ENCODE results near the gene OR10G3.

OR10G3 gene

GRCh38 chr14:21525962-21526671, 53.8 kb downstream of the OR10G3 start, which contains the start of gene SALL2:
SALL2 (minus strand) TSS chr14:21526346; CDS start chr14:21526127, 219 bp downstream.
- no peak for TF ChIP-seq CTCF (IDR thresholded peaks at IDR 0.05)
- TF ChIP-seq ZFX (IDR thresholded peaks at IDR 0.05; ENCODE audit: borderline replicate concordance) = no peak
- no peak within 1 kb of the TSS for H3K27ac ChIP-seq

GRCh38 chr14:21525571-21525961, 54.3 kb downstream of the OR10G3 start:
- TF ChIP-seq ZFX (IDR thresholded peaks at IDR 0.05; ENCODE audit: borderline replicate concordance) (no peak), CTCF (IDR thresholded peaks at IDR 0.05) (no peak)
- H3K27ac ChIP-seq = no peak overlapping the region

GRCh38 chr14:21524575-21525490, 55.0 kb downstream of the OR10G3 start:
- no peak overlapping the region for H3K27ac ChIP-seq
- no peak for TF ChIP-seq CTCF (IDR thresholded peaks at IDR 0.05)
- no peak for TF ChIP-seq ZFX (IDR thresholded peaks at IDR 0.05; ENCODE audit: borderline replicate concordance)

GRCh38 chr14:21523203-21523602, 56.7 kb downstream of the OR10G3 start:
- H3K27ac ChIP-seq = no peak overlapping the region
- no peak for TF ChIP-seq ZFX (IDR thresholded peaks at IDR 0.05; ENCODE audit: borderline replicate concordance)
- TF ChIP-seq CTCF (IDR thresholded peaks at IDR 0.05) = no peak

- TF ChIP-seq ZFX (IDR thresholded peaks at IDR 0.05; ENCODE audit: borderline replicate concordance) (no peak), CTCF (IDR thresholded peaks at IDR 0.05) (no peak)
- H3K27ac ChIP-seq = no peak overlapping the region
Observed at GRCh38 chr14:21521501-21521900, 58.4 kb downstream of the OR10G3 start.

- TF ChIP-seq CTCF (IDR thresholded peaks at IDR 0.05) = no peak
- no peak for TF ChIP-seq ZFX (IDR thresholded peaks at IDR 0.05; ENCODE audit: borderline replicate concordance)
- H3K27ac ChIP-seq = no peak overlapping the region
Observed at GRCh38 chr14:21520767-21521166, 59.1 kb downstream of the OR10G3 start.

GRCh38 chr14:21518725-21519124, 61.2 kb downstream of the OR10G3 start:
- TF ChIP-seq CTCF (IDR thresholded peaks at IDR 0.05) (no peak), ZFX (IDR thresholded peaks at IDR 0.05; ENCODE audit: borderline replicate concordance) (no peak)
- H3K27ac ChIP-seq = no peak overlapping the region

Measured in 22Rv1 (cell line).